GDM1 (cell line): ENCODE results near the gene TFPI2.

Experiments
- DNase-seq: peaks from one replicate; lab custom pipeline; 2025; lab: John Stamatoyannopoulos, UW

Gene TFPI2

DNA sequence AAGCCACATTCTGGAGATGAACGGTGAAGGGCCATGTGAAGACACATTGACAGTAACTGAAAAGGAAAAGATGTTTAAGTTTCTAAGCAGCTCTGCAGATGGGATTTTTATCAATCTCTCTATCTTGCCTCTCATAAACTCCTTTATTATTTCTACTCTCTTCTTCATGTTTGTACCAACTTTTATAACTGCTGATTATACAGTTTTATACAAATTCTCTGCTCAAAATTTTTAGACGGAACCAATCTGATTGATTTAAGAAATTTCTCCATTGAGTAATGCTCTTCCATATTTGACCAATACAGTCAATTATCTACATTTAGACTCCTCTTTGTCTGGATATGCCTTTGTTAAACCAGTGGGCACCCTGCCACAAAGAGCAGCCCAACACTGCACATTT lies 31.7 kb downstream of the TFPI2 start:
- DNase-seq, result no peak

DNA sequence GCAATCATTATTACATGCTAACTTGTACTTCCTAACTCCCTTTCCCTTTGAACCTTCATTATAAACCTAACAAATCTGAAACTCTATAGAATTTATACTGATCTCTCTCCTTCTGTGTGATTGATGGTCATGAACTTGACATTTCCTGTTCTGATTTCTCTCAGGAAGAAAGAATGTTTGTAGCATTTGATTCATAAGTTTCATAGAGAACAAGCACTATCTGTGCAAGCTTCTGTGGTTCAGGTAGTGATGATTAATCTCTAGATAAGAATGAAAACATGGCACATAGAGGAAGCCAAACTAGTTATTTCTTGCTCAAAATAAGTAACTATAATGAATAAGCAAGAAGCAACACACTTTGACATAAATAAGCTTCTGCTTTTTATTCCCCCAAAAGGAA lies 34.2 kb downstream of the TFPI2 start:
- DNase-seq, result no peak

DNA sequence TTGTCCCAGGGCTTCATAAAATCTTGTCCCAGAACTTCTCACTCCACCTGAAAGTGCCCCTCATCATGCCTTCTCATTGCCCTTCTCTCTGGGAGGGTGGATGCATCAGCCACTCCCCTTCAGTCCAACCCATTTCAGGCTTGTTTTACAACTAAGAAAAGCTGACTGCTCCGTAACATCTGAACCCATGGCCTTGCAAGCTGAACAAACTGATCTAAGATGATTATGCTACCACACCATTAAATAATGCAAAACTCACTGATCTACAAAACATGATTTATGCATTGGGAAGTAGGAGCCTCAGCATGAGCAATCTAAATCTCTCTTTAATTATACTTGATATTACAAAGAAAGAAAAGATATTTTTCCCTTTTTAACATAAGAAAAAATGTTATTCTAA lies 34.8 kb downstream of the TFPI2 start:
- DNase-seq, result no peak

DNA sequence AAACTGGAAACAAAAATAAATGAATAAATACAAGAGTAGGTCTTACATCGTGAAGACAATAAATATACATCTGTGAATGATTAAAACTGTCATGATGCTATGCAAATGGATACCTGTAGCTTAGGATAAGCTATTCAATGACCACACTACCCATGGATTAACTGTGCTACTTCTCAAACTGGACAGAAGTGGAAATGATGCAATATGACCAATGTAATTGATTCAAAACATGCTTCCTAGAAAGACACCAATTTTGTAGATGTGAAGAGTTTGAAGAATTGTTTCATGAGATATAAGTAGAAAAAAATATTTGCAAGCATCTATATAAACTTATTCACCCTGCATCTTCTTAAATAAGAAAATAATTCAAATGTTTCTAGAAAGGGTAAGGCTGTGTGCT lies 36.1 kb downstream of the TFPI2 start:
- DNase-seq, result no peak

DNA sequence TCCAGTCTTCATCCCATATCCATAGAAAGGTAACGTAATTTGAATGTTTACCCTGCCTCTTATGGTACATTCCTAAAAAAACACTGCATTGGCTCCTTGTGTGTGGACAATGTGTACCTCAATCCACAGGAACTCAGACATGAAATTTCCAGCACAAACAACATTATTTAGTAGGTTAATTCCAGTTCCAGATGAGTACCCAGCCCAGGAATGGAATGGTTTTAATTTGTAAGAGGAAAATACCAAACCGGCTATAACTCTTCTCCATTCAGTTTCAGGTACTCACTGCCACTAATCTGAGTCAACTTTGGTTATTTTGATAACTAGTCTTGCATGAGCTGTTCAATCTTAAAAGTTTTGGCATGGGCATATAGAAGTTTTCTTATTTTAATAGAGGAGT lies 39.0 kb downstream of the TFPI2 start:
- no peak for DNase-seq

DNA sequence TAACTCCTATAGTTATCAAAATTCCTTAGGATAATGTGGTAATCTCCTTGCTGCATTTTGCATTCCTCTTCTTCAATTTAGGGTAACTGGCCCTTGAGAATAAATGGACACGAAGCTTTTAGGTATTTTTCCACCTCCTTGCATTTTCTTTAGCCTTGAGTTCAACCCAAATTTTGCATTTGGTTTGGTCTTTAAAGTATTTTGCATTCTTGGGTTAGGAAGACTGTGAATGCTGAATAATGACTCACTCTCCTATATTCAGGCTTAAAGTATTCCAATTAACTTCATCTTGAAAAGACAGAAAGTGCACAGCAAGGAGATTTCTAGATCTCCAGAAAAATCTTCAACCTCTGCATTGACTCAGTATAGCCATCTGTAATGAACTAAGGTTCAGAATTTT lies 47.3 kb downstream of the TFPI2 start:
- DNase-seq, result no peak

DNA sequence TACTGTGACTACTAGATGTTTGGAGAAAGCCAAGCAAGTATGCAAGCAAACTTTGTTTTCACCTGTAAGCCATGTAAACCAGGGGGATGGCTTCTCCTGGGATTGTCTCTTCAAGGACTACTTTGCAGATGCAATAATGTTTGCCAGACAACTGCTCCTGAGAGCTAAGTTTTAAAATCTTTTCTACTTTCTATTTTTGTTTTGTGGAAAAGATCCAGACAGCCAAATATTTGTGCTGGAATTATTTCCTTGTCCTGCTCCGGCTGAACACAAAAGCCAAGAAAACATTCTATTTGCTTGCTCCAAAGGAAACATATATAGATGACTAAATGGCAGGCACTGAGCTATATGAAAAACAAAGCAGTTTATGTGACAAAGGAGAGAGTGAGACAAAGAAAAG lies 51.6 kb downstream of the TFPI2 start:
- DNase-seq, result no peak

DNA sequence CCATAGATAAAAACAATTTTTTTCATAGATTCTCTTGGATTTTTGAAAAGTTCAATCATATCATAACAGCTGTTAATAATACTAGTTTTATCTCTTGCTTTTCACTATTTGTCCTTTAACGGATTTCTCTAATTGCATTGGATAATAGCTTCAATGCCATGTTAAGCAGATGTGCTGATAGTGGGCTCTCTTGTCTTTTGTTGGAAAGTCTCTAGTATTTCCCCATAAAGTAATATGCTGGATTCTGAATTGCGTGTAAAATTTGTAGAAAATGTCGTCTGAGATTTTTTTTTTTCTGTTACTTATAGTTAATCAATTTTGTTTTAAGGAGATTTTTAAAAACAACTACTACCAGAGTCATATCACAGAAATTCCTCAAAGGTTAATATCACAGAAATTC lies 53.3 kb downstream of the TFPI2 start:
- DNase-seq, result no peak

DNA sequence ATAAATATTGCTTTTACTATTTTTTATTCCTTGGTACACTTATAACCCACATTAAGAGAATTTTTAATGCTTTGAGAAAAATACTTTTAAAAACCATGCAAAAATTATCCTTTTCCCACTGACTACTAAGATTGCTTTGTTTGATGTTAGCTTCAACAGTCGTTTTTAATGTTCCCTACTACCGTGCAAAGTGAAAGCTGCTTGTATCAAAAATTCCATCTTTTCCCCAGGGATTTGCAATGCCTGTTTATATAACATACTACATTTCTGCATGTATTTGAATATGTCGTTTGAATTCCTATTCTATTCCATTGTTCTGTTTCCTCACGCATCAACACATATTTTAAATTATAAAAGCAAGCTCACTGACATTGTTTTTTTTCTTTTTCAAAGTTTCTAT lies 54.4 kb downstream of the TFPI2 start:
- no peak for DNase-seq

DNA sequence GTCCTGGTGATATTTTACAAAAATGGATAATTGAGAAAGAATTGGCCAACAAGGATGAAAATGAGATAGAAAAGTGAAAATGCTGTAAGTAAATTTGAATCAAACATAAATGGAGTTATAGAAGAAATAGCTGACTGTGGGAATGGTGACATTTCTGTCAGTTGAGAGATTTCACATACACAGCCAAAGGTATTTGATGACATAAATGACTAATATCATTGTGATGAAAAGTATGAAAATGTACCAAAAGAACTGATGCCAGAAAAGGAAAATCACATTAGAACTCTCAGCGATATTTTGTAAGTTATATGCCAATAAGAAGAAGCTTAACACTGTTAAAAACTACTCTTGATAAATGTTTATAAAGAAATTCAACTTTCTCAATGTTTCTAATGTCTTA lies 54.9 kb downstream of the TFPI2 start:
- DNase-seq, result no peak
